Panc1 (cell line): ENCODE results near the gene RALGAPB. TPM values are rescaled to one million over a fixed set of nuclear protein-coding genes. Genes with fewer than 3 reads are reported as not detected.

ENCODE experiments used
- ATAC-seq: fragments of 200-7000 bp; cut with Tn5 transposase; 2 replicates; pipeline ENCODE4 v1.9.1; 2020; ENCODE audit warnings: mild to moderate bottlenecking, moderate library complexity
- BruUV-seq: library from RNA; stranded (reverse); fragments of 400-500 nt; replicated peaks from 2 replicates; lab custom pipeline; 2021; lab: Mats Ljungman, UMichigan
- CTCF ChIA-PET: fragments of 300-600 bp; sonication (Branson Sonifier 250); formaldehyde crosslinking; loops from one replicate; lab custom pipeline; 2022; ENCODE audit warnings: antibody characterized with exemption; lab: Charles Lee
- POLR2A ChIA-PET: fragments of 300-600 bp; sonication (Branson Sonifier 250); formaldehyde crosslinking; loops from one replicate; lab custom pipeline; 2022; ENCODE audit warnings: antibody characterized with exemption; lab: Charles Lee
- DNase-seq: peaks from one replicate; pipeline ENCODE4 v3.0.0-alpha.2; 2010; ENCODE audit warnings: low read depth, low spot score
- H3K27ac ChIP-seq: 2 replicates; pipeline ENCODE4 v1.5.1; 2011; ENCODE audit warnings: mild to moderate bottlenecking, low read length, inconsistent platforms
- H3K27me3 ChIP-seq: fragments of 200-500 bp; sonication (Bioruptor generic); 2 replicates; pipeline ENCODE4 v1.6.0; 2014; ENCODE audit warnings: low read length, inconsistent platforms; ENCODE audit not compliant: control insufficient read depth, insufficient read depth
- H3K36me3 ChIP-seq: fragments of 200-500 bp; sonication (Bioruptor generic); 2 replicates; pipeline ENCODE4 v1.5.1; 2014; ENCODE audit warnings: inconsistent platforms, mild to moderate bottlenecking, low read length, moderate library complexity; ENCODE audit not compliant: control insufficient read depth, insufficient read depth
- H3K4me1 ChIP-seq: 2 replicates; pipeline ENCODE4 v1.5.1; 2011; ENCODE audit warnings: inconsistent platforms, mild to moderate bottlenecking, low read length, moderate library complexity; ENCODE audit not compliant: control insufficient read depth, insufficient read depth
- H3K4me3 ChIP-seq, 2 experiments: 2 replicates each; pipeline ENCODE4 v1.5.1; 2011 to 2012; ENCODE audit warnings: low read depth in 2 of 2, low read length in 2 of 2, mild to moderate bottlenecking in 2 of 2, inconsistent platforms in 1 of 2, moderate library complexity in 1 of 2
- H3K9me3 ChIP-seq: fragments of 200-500 bp; sonication (Bioruptor generic); 2 replicates; pipeline ENCODE4 v1.5.1; 2014; ENCODE audit warnings: low read depth, mild to moderate bottlenecking, inconsistent platforms, low read length, moderate library complexity; ENCODE audit not compliant: control insufficient read depth, insufficient read depth
- POLR2AphosphoS5 ChIP-seq: IDR thresholded peaks from 2 replicates; pipeline ENCODE4 v1.6.1; 2012; ENCODE audit warnings: mild to moderate bottlenecking, low read depth, low read length, moderate library complexity
- SIN3A ChIP-seq: IDR thresholded peaks from 2 replicates; pipeline ENCODE4 v1.6.1; 2012; ENCODE audit warnings: low read depth, mild to moderate bottlenecking, low read length, moderate library complexity, borderline replicate concordance; ENCODE audit not compliant: insufficient read depth
- TCF7L2 ChIP-seq: IDR thresholded peaks from 2 replicates; pipeline ENCODE4 v1.6.1; 2011; ENCODE audit warnings: mild to moderate bottlenecking, low read depth, low read length, inconsistent platforms
- in situ Hi-C: cut with HindIII; loops from 2 replicates; pipeline ENCODE4 v1.10.0; 2016; ENCODE audit warnings: low sequenced_read_pairs, low pct_unique_long_range_greater_than_20kb
- intact Hi-C: fragments of 100-400 bp; cut with micrococcal nuclease; formaldehyde crosslinking; loops from one replicate; pipeline ENCODE4 v1.10.0; 2022; ENCODE audit not compliant: unreplicated experiment
- total RNA-seq: library from RNA; stranded (reverse); gene quantifications from one replicate; pipeline ENCODE4 v1.2.1, GENCODE V29; 2021; ENCODE audit not compliant: unreplicated experiment
- TF ChIP-seq, protein P1 (sequence below): fragments of 450-650 bp; IDR thresholded peaks from 2 replicates; pipeline ENCODE4 v1.5.1; 2017; ENCODE audit warnings: mild to moderate bottlenecking
- TF ChIP-seq, protein P2 (sequence below), 2 experiments: IDR thresholded peaks; 2 replicates each; pipeline ENCODE4 v1.6.1; 2011 to 2012; ENCODE audit warnings: low read depth in 2 of 2, control low read depth in 1 of 2, low read length in 1 of 2, mild to moderate bottlenecking in 1 of 2, moderate library complexity in 1 of 2; ENCODE audit not compliant: insufficient read depth in 1 of 2

Gene RALGAPB
- total RNA-seq, 1 experiment from 2014 or later = 33.1 TPM

DNA sequence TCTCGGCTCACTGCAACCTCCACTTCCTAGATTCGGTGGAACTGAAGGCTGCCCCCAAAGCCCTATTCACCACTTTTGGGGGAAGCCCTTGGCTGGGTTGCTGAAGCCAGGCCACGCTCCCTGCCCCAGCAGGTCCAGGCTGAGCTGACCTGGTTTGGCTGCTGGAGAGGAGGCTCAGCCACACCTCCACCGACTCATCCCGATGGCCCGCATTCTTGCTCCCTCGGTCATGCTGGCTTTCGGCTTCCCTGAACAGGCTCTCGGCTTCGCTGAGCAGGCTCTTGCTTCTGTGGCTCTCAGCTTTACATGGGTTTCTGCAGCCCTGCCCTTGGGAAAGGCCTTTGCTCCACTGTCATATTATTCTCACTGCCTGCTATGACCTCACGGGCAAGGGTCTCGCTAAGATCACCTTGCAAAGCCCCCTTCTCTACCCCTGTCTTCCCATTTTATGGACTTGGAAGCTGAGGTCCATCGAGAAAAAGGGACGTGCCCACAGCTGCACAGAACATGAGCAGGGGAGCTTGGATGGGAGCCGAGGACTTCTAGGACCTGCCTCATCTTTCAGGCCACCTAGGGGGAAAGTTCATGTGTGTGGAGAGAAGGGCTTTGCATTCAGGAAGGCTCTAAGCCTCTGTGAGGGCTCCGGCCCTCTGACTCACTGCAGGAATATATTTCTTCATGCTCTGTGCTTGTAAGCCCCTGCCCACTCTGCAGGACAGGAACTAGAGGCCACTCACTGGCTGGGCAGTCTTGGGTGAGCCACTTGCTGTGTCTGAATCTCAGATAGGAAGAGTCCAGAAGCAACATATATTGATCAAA is 144.6 kb downstream of the RALGAPB start:
- BruUV-seq = no TSS peak
- ChIA-PET CTCF (no interaction called here), POLR2A (no interaction called here)
- intact Hi-C loops = no loop called here
- DNase-seq (no peak), ATAC-seq (peak; percentile 69)
- no peaks in the 10 kb centered on the region; the same call in 1 of the 2 replicates for H3K4me1 ChIP-seq
- no peak overlapping the region for H3K4me3 ChIP-seq
- no peak overlapping the region for H3K27ac ChIP-seq
- in situ Hi-C loops = no loop called here
- H3K27me3 ChIP-seq = peaks cover 2% of the 10 kb centered on the region; the same call in 1 of the 2 replicates
- TF ChIP-seq, protein P1, sequence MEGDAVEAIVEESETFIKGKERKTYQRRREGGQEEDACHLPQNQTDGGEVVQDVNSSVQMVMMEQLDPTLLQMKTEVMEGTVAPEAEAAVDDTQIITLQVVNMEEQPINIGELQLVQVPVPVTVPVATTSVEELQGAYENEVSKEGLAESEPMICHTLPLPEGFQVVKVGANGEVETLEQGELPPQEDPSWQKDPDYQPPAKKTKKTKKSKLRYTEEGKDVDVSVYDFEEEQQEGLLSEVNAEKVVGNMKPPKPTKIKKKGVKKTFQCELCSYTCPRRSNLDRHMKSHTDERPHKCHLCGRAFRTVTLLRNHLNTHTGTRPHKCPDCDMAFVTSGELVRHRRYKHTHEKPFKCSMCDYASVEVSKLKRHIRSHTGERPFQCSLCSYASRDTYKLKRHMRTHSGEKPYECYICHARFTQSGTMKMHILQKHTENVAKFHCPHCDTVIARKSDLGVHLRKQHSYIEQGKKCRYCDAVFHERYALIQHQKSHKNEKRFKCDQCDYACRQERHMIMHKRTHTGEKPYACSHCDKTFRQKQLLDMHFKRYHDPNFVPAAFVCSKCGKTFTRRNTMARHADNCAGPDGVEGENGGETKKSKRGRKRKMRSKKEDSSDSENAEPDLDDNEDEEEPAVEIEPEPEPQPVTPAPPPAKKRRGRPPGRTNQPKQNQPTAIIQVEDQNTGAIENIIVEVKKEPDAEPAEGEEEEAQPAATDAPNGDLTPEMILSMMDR = no peak
- TF ChIP-seq SIN3A (no peak), POLR2AphosphoS5 (no peak)
- H3K9me3 ChIP-seq = no peaks in the 10 kb centered on the region
- H3K36me3 ChIP-seq = no peaks in the 10 kb centered on the region

DNA sequence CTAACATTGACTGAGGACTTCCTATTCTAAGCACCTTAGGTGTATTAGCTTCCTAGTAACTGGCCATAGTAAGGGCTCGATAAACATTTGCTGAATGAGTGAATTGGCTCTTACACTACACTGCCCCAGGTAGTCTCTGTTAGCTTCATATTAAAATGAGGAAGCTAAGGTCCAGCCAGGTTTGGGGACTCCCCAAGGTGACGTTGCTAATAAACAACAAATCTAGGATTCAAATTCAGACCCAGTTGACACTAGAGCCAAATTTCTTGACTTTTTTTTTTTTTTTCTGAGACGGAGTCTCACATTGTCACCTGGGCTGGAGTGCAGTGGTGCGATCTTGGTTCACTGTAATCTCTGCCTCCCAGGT is 145.2 kb downstream of the RALGAPB start:
- DNase-seq = no peak
- TF ChIP-seq, protein P2, sequence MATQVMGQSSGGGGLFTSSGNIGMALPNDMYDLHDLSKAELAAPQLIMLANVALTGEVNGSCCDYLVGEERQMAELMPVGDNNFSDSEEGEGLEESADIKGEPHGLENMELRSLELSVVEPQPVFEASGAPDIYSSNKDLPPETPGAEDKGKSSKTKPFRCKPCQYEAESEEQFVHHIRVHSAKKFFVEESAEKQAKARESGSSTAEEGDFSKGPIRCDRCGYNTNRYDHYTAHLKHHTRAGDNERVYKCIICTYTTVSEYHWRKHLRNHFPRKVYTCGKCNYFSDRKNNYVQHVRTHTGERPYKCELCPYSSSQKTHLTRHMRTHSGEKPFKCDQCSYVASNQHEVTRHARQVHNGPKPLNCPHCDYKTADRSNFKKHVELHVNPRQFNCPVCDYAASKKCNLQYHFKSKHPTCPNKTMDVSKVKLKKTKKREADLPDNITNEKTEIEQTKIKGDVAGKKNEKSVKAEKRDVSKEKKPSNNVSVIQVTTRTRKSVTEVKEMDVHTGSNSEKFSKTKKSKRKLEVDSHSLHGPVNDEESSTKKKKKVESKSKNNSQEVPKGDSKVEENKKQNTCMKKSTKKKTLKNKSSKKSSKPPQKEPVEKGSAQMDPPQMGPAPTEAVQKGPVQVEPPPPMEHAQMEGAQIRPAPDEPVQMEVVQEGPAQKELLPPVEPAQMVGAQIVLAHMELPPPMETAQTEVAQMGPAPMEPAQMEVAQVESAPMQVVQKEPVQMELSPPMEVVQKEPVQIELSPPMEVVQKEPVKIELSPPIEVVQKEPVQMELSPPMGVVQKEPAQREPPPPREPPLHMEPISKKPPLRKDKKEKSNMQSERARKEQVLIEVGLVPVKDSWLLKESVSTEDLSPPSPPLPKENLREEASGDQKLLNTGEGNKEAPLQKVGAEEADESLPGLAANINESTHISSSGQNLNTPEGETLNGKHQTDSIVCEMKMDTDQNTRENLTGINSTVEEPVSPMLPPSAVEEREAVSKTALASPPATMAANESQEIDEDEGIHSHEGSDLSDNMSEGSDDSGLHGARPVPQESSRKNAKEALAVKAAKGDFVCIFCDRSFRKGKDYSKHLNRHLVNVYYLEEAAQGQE (IDR thresholded peaks at IDR 0.05; ENCODE audit: insufficient read depth in 1 of 2, low read depth in 2 of 2, low read length in 1 of 2) = no peak
- TF ChIP-seq POLR2AphosphoS5 (no peak), TCF7L2 (no peak), SIN3A (no peak)
- TF ChIP-seq, protein P1 = no peak
- Histone ChIP-seq H3K4me1 (no peaks in the 10 kb centered on the region; the same call in 1 of the 2 replicates), H3K27me3 (peaks cover 2% of the 10 kb centered on the region; the same call in 1 of the 2 replicates), H3K4me3 (no peak overlapping the region), H3K9me3 (no peaks in the 10 kb centered on the region), H3K27ac (no peak overlapping the region), H3K36me3 (no peaks in the 10 kb centered on the region)
- no TSS peak for BruUV-seq
- CTCF ChIA-PET = no interaction called here
- intact Hi-C loops (no loop called here), in situ Hi-C loops (no loop called here)
- no peak for ATAC-seq
- POLR2A ChIA-PET = no interaction called here
